Measurements from ENCODE around the gene RIMOC1. TPM values are rescaled to one million over a fixed set of nuclear protein-coding genes. Genes with fewer than 3 reads are reported as not detected.

Gene RIMOC1
- total and polyA plus RNA-seq, 2 of the 8 experiments (the other 6 are each of a cell fraction or from before 2014, with no cell fraction given) = 20.6 to 35.1 TPM

- peak within 1 kb of the TSS; percentile 83 for H3K4ac ChIP-seq (replicated peaks; ENCODE audit: insufficient read length, low read depth, low read length)
- no peaks in the 10 kb centered on the region for H3K36me3 ChIP-seq (ENCODE audit: control insufficient read depth in 2 of 4, insufficient read depth in 4 of 4, low read length in 3 of 4)
- H3K27ac ChIP-seq (ENCODE audit: low read depth, low read length) = no peak within 1 kb of the TSS
- H3K23me2 ChIP-seq (ENCODE audit: low read depth, low read length) = peaks cover 11% of the 10 kb centered on the region; the same call in 1 of the 2 replicates
- no peak within 1 kb of the TSS for H2AK5ac ChIP-seq (ENCODE audit: low read depth, low read length)
- 1% methylated on average over 64 of the region's 82 CpGs; no CpG with 5 or more reads in 1 of the 2 experiments for WGBS, 2 experiments (ENCODE audit: extremely low coverage in 1 of 2, insufficient coverage in 1 of 2, insufficient read length in 1 of 2, insufficient replicate concordance in 2 of 2, low coverage in 1 of 2, low lambda C conversion rate in 2 of 2, missing lambda C conversion rate in 1 of 2)
- no peak within 1 kb of the TSS for H3K23ac ChIP-seq (ENCODE audit: insufficient read length)
- H3K18ac ChIP-seq (ENCODE audit: extremely low read depth, low read length) = peak within 1 kb of the TSS; percentile 83
- H3K9ac ChIP-seq (replicated peaks in 1 of 4; ENCODE audit: extremely low read depth in 1 of 4, low read depth in 3 of 4, low read length in 3 of 4) = peak within 1 kb of the TSS; percentile 76 to 84 (median 82)
- peak within 1 kb of the TSS; percentile 36 for H4K5ac ChIP-seq (ENCODE audit: insufficient read length, low read depth, low read length)
- 0 out of 2 replicates have a peak, but pooled peaks cover 2% of the 10 kb centered on the region for H3K79me1 ChIP-seq (ENCODE audit: low read depth, low read length)
- H3K14ac ChIP-seq (ENCODE audit: insufficient read length) = no peak within 1 kb of the TSS
- 0 out of 2 replicates have a peak within 1 kb of the TSS, but pooled peaks have one; percentile 72 for H2BK15ac ChIP-seq (ENCODE audit: low read length)
- H2BK120ac ChIP-seq (replicated peaks; ENCODE audit: low read depth, low read length) = peak within 1 kb of the TSS; percentile 60
- H3K27me3 ChIP-seq (replicated peaks in 1 of 4; ENCODE audit: control insufficient read depth in 3 of 4, extremely low read depth in 1 of 4, insufficient read depth in 3 of 4, low read length in 3 of 4) = peaks cover 0 to 24% (median 8%) of the 10 kb centered on the region in 4 experiments; a peak in 5 of 7 replicates
- H4K20me1 ChIP-seq (replicated peaks in 1 of 2; ENCODE audit: control insufficient read depth in 1 of 2, insufficient read depth in 2 of 2, low read length in 2 of 2) = peaks cover 2 to 3% of the 10 kb centered on the region in 2 experiments
- H3K56ac ChIP-seq (replicated peaks; ENCODE audit: insufficient read length, low read depth, low read length) = no peak within 1 kb of the TSS
- peak within 1 kb of the TSS; percentile 94 for H4K8ac ChIP-seq (ENCODE audit: extremely low read depth, insufficient read depth, low read length)
- H3K79me2 ChIP-seq (ENCODE audit: control insufficient read depth in 1 of 2, insufficient read depth in 2 of 2, low read length in 2 of 2) = peaks cover 0 to 16% of the 10 kb centered on the region in 2 experiments; a peak in 2 of 4 replicates
- no peak within 1 kb of the TSS; the same call in 1 of the 2 replicates for H2BK20ac ChIP-seq (ENCODE audit: low read length)
- POLR2A ChIA-PET (ENCODE audit: partially characterized antibody) = interaction anchor here (0.9 to 2.5 kb wide), 5 partner anchors 11 to 77 kb away, joined by 3 to 17 read pairs (median 4); partner anchors contain the start of gene RIMOC1
- peak within 1 kb of the TSS; percentile 52; the same call in 1 of the 2 replicates for H2BK12ac ChIP-seq (ENCODE audit: low read depth, low read length)
- peaks cover 0 to 10% (median 3%) of the 10 kb centered on the region in 4 experiments; a peak in 4 of 7 replicates for H3K4me1 ChIP-seq (replicated peaks in 1 of 4; ENCODE audit: control insufficient read depth in 3 of 4, insufficient read depth in 4 of 4, low read length in 3 of 4)
- H3K4me3 ChIP-seq (ENCODE audit: extremely low read depth in 1 of 4, insufficient read depth in 2 of 4, low read depth in 3 of 4, low read length in 4 of 4) = peak within 1 kb of the TSS; percentile 61 to 86 (median 80)
- FAIRE-seq (no peak), DNase-seq (ENCODE audit: low read depth in 1 of 2, low spot score in 2 of 2) (peak; percentile 54 to 81)
- no peaks in the 10 kb centered on the region for H3K9me3 ChIP-seq (ENCODE audit: insufficient read depth in 2 of 2, low read depth in 1 of 2, low read length in 1 of 2)
- H3K4me2 ChIP-seq (ENCODE audit: insufficient read depth in 1 of 2, low read depth in 2 of 2, low read length in 2 of 2) = peak within 1 kb of the TSS; percentile 70 to 72
- H2BK5ac ChIP-seq (ENCODE audit: low read depth, low read length) = no peak within 1 kb of the TSS; the same call in 1 of the 2 replicates
- peak within 1 kb of the TSS; percentile 95 for H4K91ac ChIP-seq (replicated peaks; ENCODE audit: insufficient read length, low read length)
- H2AFZ ChIP-seq (ENCODE audit: low read length) = peak within 1 kb of the TSS; percentile 98
- CTCF ChIA-PET (ENCODE audit: partially characterized antibody) = interaction anchor here (1.4 kb wide), 1 partner anchor 14 kb away, joined by 11 read pairs; no protein-coding TSS in a partner anchor
- TF ChIP-seq YY1 (IDR thresholded peaks at IDR 0.05; ENCODE audit: low read depth, low read length) = peak; percentile 91
- peak; percentile 32 for TF ChIP-seq RNF2 (IDR thresholded peaks at IDR 0.05; ENCODE audit: borderline replicate concordance, low read depth, low read length, missing control alignments, poor library complexity, severe bottlenecking)
- TF ChIP-seq TCF12 (IDR thresholded peaks at IDR 0.05; ENCODE audit: low read depth, low read length) = peak; percentile 46; the same call in 1 of the 2 replicates
- TF ChIP-seq TAF7 (optimal IDR thresholded peaks at IDR 0.05; ENCODE audit: borderline replicate concordance, low read depth, low read length) = peak; percentile 61
- peak; percentile 36; the same call in 1 of the 2 replicates for TF ChIP-seq KDM5A (IDR thresholded peaks at IDR 0.05; ENCODE audit: low read length)
- peak; percentile 63 for TF ChIP-seq KDM4A (IDR thresholded peaks at IDR 0.05; ENCODE audit: low read depth, low read length, severe bottlenecking)
- no peak for TF ChIP-seq BCL11A (IDR thresholded peaks at IDR 0.05; ENCODE audit: low read depth in 2 of 2, low read length in 2 of 2)
- peak; percentile 31 for TF ChIP-seq EZH2 (IDR thresholded peaks at IDR 0.05; ENCODE audit: low read depth, low read length, severe bottlenecking)
- peak; percentile 52; the same call in 1 of the 2 replicates for TF ChIP-seq MAX (IDR thresholded peaks at IDR 0.05)
These were observed 34.2 kb upstream of the RIMOC1 start, which contains the start of gene OXCT1 for GRCh38 chr5:41869724-41870626. OXCT1 (minus strand) TSS chr5:41870425; CDS start chr5:41870358, 67 bp downstream.

Measured in H1 (cell line).